ENCODE data around the gene GOLT1A. TPM values are rescaled to one million over a fixed set of nuclear protein-coding genes. Genes with fewer than 3 reads are reported as not detected.

The GOLT1A gene
- total RNA-seq, 1 donor: not detected

- H3K4me3 ChIP-seq (ENCODE audit: insufficient read depth, low read length): no peak overlapping the region
- H3K27me3 ChIP-seq (ENCODE audit: insufficient read depth, low read length): peaks cover 35% of the 10 kb centered on the region
- DNase-seq (ENCODE audit: insufficient read length, low spot score, missing footprints): peak; percentile 62
- no peaks in the 10 kb centered on the region for H3K9me3 ChIP-seq (ENCODE audit: low read depth, low read length)
- H3K79me2 ChIP-seq (ENCODE audit: insufficient read depth, low read length): no peaks in the 10 kb centered on the region
- H3K36me3 ChIP-seq (ENCODE audit: insufficient read depth, low read length): no peaks in the 10 kb centered on the region
- no peak overlapping the region for H3K27ac ChIP-seq (ENCODE audit: low read depth, low read length)
- TF ChIP-seq CTCF (IDR thresholded peaks at IDR 0.05; ENCODE audit: extremely low read depth, low read depth, low read length): no peak
- no peak overlapping the region for H3K4me2 ChIP-seq (ENCODE audit: insufficient read depth, low read length)
- no peaks in the 10 kb centered on the region for H4K20me1 ChIP-seq (ENCODE audit: insufficient read depth, low read length)
- no peak overlapping the region for H2AFZ ChIP-seq (ENCODE audit: low read length)
- no peaks in the 10 kb centered on the region for H3K4me1 ChIP-seq (ENCODE audit: insufficient read depth, low read length)
Measured at GRCh38 chr1:204149107-204149506, 64.7 kb downstream of the GOLT1A start.

Other genes with a start within 250 kb of the GOLT1A start
- gene SOX13, start 140.9 kb downstream of the GOLT1A start, total RNA-seq: 6.8 and 9.0 TPM in 2 replicates
- gene ETNK2, start 61.9 kb downstream of the GOLT1A start, total RNA-seq: 0.72 and 1.2 TPM in 2 replicates
- gene REN, start 47.7 kb downstream of the GOLT1A start, total RNA-seq: not detected in 2 replicates
- gene KISS1, start 17.5 kb downstream of the GOLT1A start, total RNA-seq: not detected in 2 replicates
- gene PLEKHA6, start 145.9 kb upstream of the GOLT1A start, total RNA-seq: 0.29 and 0.36 TPM in 2 replicates
- gene PPP1R15B, start 197.8 kb upstream of the GOLT1A start, total RNA-seq: 21.5 and 23.9 TPM in 2 replicates

All from osteoblast (primary cell).